ENCODE data around the gene COL24A1. TPM values are rescaled to one million over a fixed set of nuclear protein-coding genes. Genes with fewer than 3 reads are reported as not detected.

Gene COL24A1
- polyA plus RNA-seq, 1 donor (not counting 4 experiments of a cell fraction or from before 2014, with no cell fraction given) = not detected

GRCh38 chr1:86159800-86160199 is 3.2 kb upstream of the COL24A1 start:
- no peaks in the 10 kb centered on the region for H3K79me2 ChIP-seq (ENCODE audit: control insufficient read depth, insufficient read depth, low read length)
- H3K4me2 ChIP-seq (ENCODE audit: control insufficient read depth, extremely low read depth, insufficient read depth, low read depth, low read length) = no peak overlapping the region
- TF ChIP-seq EZH2 (IDR thresholded peaks at IDR 0.05; ENCODE audit: low read length) = no peak
- TF ChIP-seq, protein P1, sequence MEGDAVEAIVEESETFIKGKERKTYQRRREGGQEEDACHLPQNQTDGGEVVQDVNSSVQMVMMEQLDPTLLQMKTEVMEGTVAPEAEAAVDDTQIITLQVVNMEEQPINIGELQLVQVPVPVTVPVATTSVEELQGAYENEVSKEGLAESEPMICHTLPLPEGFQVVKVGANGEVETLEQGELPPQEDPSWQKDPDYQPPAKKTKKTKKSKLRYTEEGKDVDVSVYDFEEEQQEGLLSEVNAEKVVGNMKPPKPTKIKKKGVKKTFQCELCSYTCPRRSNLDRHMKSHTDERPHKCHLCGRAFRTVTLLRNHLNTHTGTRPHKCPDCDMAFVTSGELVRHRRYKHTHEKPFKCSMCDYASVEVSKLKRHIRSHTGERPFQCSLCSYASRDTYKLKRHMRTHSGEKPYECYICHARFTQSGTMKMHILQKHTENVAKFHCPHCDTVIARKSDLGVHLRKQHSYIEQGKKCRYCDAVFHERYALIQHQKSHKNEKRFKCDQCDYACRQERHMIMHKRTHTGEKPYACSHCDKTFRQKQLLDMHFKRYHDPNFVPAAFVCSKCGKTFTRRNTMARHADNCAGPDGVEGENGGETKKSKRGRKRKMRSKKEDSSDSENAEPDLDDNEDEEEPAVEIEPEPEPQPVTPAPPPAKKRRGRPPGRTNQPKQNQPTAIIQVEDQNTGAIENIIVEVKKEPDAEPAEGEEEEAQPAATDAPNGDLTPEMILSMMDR (optimal IDR thresholded peaks at IDR 0.05 in 1 of 3, IDR thresholded peaks at IDR 0.05 in 1 of 3, conservative IDR thresholded peaks at IDR 0.05 in 1 of 3; ENCODE audit: extremely low read depth in 1 of 3, insufficient read depth in 2 of 3, low read length in 3 of 3) = no peak
- H3K9me3 ChIP-seq (ENCODE audit: control insufficient read depth, low read depth, low read length) = no peaks in the 10 kb centered on the region
- FAIRE-seq = no peak
- no peak for DNase-seq (ENCODE audit: low read depth, low spot score)
- no peaks in the 10 kb centered on the region for H4K20me1 ChIP-seq (ENCODE audit: control insufficient read depth, extremely low read depth, insufficient read depth, low read length)
- no peak overlapping the region for H3K4me3 ChIP-seq (ENCODE audit: control insufficient read depth in 2 of 3, extremely low read depth in 1 of 3, insufficient read depth in 2 of 3, low read depth in 1 of 3, low read length in 3 of 3)
- no peak overlapping the region for H2AFZ ChIP-seq (ENCODE audit: control insufficient read depth, low read length)
- H3K9me1 ChIP-seq (ENCODE audit: control insufficient read depth, extremely low read depth, insufficient read depth, low read length) = no peaks in the 10 kb centered on the region
- peaks cover 12% of the 10 kb centered on the region for H3K4me1 ChIP-seq (ENCODE audit: control insufficient read depth, extremely low read depth, insufficient read depth, low read length)
- H3K36me3 ChIP-seq (ENCODE audit: control insufficient read depth in 2 of 2, extremely low read depth in 1 of 2, insufficient read depth in 2 of 2, low read length in 2 of 2) = no peaks in the 10 kb centered on the region
- no peak overlapping the region for H3K27ac ChIP-seq (ENCODE audit: control insufficient read depth, insufficient read depth, low read length)
- H3K27me3 ChIP-seq (ENCODE audit: control insufficient read depth, extremely low read depth, insufficient read depth, low read length) = peaks cover 23% of the 10 kb centered on the region
- dilution Hi-C loops (cut with MboI; ENCODE audit: extremely low pct_ligation_motif_present, low sequenced_read_pairs) = no loop called here
- H3K9ac ChIP-seq (ENCODE audit: control insufficient read depth, extremely low read depth, insufficient read depth, low read length) = no peak overlapping the region

DNA sequence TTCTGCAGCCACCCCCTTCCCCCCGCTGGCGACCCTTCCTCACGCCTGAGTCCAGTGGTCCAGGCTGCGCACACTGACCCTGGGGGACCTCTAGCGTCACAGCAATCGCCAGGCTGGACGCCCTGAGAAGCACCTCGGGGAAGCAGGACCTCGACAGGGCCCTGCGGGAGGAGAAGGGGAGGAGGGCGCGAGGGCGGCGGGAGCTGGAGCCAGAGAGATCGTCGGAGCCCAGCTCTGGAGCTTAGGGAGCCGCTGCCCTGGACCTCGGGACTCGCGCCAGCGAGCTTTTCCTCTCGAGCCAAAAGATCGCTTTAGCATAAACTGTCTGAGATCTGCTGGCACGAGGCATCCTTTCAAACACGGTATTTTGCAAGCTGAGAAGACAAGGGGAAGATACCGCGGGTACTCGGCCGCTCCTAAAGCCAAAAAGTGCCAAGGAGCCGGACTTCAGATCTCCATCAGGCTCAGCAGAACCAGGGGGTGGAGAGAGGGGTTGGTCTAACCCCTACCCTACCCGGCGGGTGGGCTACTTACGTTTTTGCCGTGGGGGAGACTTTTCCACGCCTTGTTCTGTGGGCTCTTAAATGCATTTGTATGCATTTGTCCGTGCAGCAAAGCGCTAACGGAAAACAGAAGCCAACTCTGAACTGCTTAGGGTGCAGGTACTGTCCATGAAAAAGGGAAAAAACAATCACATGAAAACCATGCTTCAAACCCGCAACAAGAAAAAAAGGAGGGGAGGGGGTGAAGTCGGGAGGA is 586 bp downstream of the COL24A1 start:
- Histone ChIP-seq H3K9ac (ENCODE audit: control insufficient read depth, extremely low read depth, insufficient read depth, low read length) (no peak overlapping the region), H3K27ac (ENCODE audit: control insufficient read depth, insufficient read depth, low read length) (no peak overlapping the region), H2AFZ (ENCODE audit: control insufficient read depth, low read length) (peak overlapping the region; percentile 50), H3K9me3 (ENCODE audit: control insufficient read depth, low read depth, low read length) (no peaks in the 10 kb centered on the region), H3K4me2 (ENCODE audit: control insufficient read depth, extremely low read depth, insufficient read depth, low read depth, low read length) (peak overlapping the region; percentile 65), H3K4me3 (ENCODE audit: control insufficient read depth in 2 of 3, extremely low read depth in 1 of 3, insufficient read depth in 2 of 3, low read depth in 1 of 3, low read length in 3 of 3) (peak overlapping the region in 1 of 3 experiments; percentile 29), H3K27me3 (ENCODE audit: control insufficient read depth, extremely low read depth, insufficient read depth, low read length) (peaks cover 28% of the 10 kb centered on the region), H3K9me1 (ENCODE audit: control insufficient read depth, extremely low read depth, insufficient read depth, low read length) (no peaks in the 10 kb centered on the region), H3K36me3 (ENCODE audit: control insufficient read depth in 2 of 2, extremely low read depth in 1 of 2, insufficient read depth in 2 of 2, low read length in 2 of 2) (no peaks in the 10 kb centered on the region), H4K20me1 (ENCODE audit: control insufficient read depth, extremely low read depth, insufficient read depth, low read length) (no peaks in the 10 kb centered on the region), H3K4me1 (ENCODE audit: control insufficient read depth, extremely low read depth, insufficient read depth, low read length) (peaks cover 25% of the 10 kb centered on the region), H3K79me2 (ENCODE audit: control insufficient read depth, insufficient read depth, low read length) (no peaks in the 10 kb centered on the region)
- TF ChIP-seq, protein P1 (optimal IDR thresholded peaks at IDR 0.05 in 1 of 3, IDR thresholded peaks at IDR 0.05 in 1 of 3, conservative IDR thresholded peaks at IDR 0.05 in 1 of 3; ENCODE audit: extremely low read depth in 1 of 3, insufficient read depth in 2 of 3, low read length in 3 of 3) = no peak
- peak; percentile 88 for TF ChIP-seq EZH2 (IDR thresholded peaks at IDR 0.05; ENCODE audit: low read length)
- no peak for DNase-seq (ENCODE audit: low read depth, low spot score)
- dilution Hi-C loops (cut with MboI; ENCODE audit: extremely low pct_ligation_motif_present, low sequenced_read_pairs) = no loop called here
- no peak for FAIRE-seq

All from keratinocyte (primary cell).